ENCODE results near the gene MAP2. TPM values are rescaled to one million over a fixed set of nuclear protein-coding genes. Genes with fewer than 3 reads are reported as not detected.

The MAP2 gene
- total and polyA plus RNA-seq, 9 donors: 5.4 to 23.9 (median 9.6) TPM

DNA sequence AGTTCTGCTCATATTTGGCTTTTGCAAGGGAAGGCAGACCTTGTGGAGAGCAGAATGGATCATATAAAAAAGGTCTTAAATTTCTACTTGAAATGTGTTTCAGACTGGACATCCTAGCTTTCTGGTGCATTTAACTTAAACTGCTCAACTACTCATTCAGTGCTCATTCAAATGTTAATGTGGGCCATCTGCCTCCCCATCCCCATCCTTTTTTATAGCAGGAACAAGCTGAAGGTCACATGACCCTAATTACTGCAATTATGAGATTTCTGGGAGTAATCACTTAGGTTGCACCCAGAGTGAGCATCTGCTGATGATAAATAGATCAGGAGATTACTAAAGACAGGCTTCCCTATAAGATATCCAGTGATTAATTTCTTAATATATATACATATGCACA is 96.1 kb downstream of the MAP2 start:
- DNase-seq: no peak
- TF ChIP-seq, protein P1, sequence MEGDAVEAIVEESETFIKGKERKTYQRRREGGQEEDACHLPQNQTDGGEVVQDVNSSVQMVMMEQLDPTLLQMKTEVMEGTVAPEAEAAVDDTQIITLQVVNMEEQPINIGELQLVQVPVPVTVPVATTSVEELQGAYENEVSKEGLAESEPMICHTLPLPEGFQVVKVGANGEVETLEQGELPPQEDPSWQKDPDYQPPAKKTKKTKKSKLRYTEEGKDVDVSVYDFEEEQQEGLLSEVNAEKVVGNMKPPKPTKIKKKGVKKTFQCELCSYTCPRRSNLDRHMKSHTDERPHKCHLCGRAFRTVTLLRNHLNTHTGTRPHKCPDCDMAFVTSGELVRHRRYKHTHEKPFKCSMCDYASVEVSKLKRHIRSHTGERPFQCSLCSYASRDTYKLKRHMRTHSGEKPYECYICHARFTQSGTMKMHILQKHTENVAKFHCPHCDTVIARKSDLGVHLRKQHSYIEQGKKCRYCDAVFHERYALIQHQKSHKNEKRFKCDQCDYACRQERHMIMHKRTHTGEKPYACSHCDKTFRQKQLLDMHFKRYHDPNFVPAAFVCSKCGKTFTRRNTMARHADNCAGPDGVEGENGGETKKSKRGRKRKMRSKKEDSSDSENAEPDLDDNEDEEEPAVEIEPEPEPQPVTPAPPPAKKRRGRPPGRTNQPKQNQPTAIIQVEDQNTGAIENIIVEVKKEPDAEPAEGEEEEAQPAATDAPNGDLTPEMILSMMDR (IDR thresholded peaks at IDR 0.05): no peak
- no peak for TF ChIP-seq EP300 (IDR thresholded peaks at IDR 0.05)
- TF ChIP-seq POLR2A (IDR thresholded peaks at IDR 0.05): no peak
- Histone ChIP-seq H3K4me3 (no peak overlapping the region), H3K9me3 (no peaks in the 10 kb centered on the region), H3K27ac (no peak overlapping the region), H3K4me1 (ENCODE audit: insufficient read depth) (peaks cover 4% of the 10 kb centered on the region), H3K27me3 (no peaks in the 10 kb centered on the region), H3K36me3 (no peaks in the 10 kb centered on the region)
- intact Hi-C loops (cut with DNase I): no loop called here

DNA sequence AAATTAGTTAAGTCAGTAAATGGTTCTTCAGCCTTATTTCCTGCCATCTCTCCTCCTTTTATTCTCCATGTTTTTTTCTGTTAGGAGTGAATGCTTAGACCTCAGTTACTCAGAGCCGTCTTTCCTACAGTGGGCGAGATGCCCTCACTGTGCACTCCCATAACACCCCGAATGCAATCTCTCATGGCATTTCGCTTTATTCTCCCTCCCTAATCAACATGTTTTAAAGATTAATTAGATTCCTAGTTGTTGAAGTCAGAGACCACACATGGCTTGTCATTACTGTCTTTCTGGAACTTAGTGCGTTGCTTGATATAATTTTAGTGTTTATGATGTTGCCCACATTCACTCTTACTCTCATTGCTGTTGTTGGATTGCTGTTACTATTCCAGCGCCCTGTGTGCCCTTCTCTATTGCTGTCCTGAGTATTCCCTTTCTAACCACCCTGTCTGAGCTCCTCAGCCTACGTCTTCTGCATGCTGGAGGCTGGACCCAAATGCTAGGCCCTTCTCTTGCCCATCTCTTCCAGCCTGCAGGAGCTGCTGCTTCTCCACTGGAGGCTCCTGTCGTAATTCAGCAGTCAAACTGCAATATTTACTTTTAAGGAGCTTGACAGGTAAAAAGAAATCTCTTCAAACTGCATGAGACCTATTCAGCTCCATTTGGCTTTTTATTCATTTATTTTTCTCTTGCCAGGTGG is 99.3 kb downstream of the MAP2 start:
- Histone ChIP-seq H3K36me3 (no peaks in the 10 kb centered on the region), H3K27me3 (no peaks in the 10 kb centered on the region), H3K4me1 (ENCODE audit: insufficient read depth) (peaks cover 4% of the 10 kb centered on the region), H3K27ac (no peak overlapping the region), H3K9me3 (no peaks in the 10 kb centered on the region), H3K4me3 (no peak overlapping the region)
- WGBS, 3 donors: 92 to 95% (median 92%) methylated on average over 8 of the region's 8 CpGs
- intact Hi-C loops (cut with DNase I): no loop called here
- DNase-seq: no peak
- TF ChIP-seq, protein P1 (IDR thresholded peaks at IDR 0.05): no peak
- TF ChIP-seq EP300 (IDR thresholded peaks at IDR 0.05): no peak
- TF ChIP-seq POLR2A (IDR thresholded peaks at IDR 0.05): no peak

DNA sequence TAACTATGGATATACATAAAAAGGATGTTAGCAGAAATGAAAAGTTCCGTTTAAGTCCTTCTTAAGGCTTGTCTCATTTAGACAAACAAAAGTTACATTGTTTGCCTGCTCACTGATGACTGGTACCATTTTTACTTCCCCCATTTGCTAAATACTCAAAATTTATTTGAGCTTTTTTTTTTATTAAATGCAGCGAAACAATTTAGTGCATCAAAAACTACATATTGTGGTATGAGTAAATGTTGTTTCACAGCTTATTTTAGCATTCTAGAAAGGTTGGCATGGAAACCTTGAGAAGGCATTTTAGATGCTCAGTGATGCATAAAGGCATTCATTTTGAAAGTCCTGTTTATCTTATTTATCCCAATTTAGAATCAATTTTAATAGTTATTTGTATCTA is 100.0 kb downstream of the MAP2 start:
- WGBS, 3 donors: 81 to 90% (median 87%) methylated on average over 2 of the region's 2 CpGs
- Histone ChIP-seq H3K27me3 (no peaks in the 10 kb centered on the region), H3K4me1 (ENCODE audit: insufficient read depth) (peaks cover 4% of the 10 kb centered on the region), H3K9me3 (no peaks in the 10 kb centered on the region), H3K36me3 (no peaks in the 10 kb centered on the region), H3K4me3 (no peak overlapping the region), H3K27ac (no peak overlapping the region)
- no peak for DNase-seq
- intact Hi-C loops (cut with DNase I): no loop called here
- TF ChIP-seq, protein P1 (IDR thresholded peaks at IDR 0.05): no peak
- no peak for TF ChIP-seq EP300 (IDR thresholded peaks at IDR 0.05)
- TF ChIP-seq POLR2A (IDR thresholded peaks at IDR 0.05): no peak

DNA sequence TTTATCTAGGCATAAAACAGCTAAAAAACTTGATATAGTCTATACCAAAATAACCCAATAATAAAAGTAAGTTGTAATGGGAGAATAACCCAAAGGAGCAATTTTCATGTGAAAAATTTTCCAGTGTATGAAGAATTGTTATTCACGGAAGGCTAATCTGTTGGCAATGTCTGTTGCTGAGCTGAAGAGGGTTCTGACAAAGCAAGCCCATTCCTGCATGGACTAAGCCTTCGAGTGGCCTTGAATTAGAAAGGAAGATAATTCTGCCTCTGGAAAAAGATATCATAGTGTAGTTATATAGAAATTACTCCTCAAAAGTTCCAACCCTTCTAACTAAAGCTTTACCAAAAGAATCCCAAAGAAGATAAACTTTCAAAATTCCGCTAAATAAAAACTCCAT is 101.5 kb downstream of the MAP2 start:
- Histone ChIP-seq H3K36me3 (no peaks in the 10 kb centered on the region), H3K9me3 (no peaks in the 10 kb centered on the region), H3K27me3 (no peaks in the 10 kb centered on the region), H3K4me3 (no peak overlapping the region), H3K27ac (peak overlapping the region in 1 of 2 donors; percentile 26), H3K4me1 (ENCODE audit: insufficient read depth) (peaks cover 1% of the 10 kb centered on the region)
- DNase-seq: peak in 1 of 5 donors; percentile 10
- WGBS, 3 donors: 3 to 9% (median 4%) methylated on average over 3 of the region's 3 CpGs
- intact Hi-C loops (cut with DNase I): no loop called here
- TF ChIP-seq EP300 (IDR thresholded peaks at IDR 0.05) (no peak), POLR2A (IDR thresholded peaks at IDR 0.05) (no peak)
- TF ChIP-seq, protein P1 (IDR thresholded peaks at IDR 0.05): no peak

Measured in ovary (tissue), 9 donors.